ENCODE results near the gene UBA7. TPM values are rescaled to one million over a fixed set of nuclear protein-coding genes. Genes with fewer than 3 reads are reported as not detected.

The UBA7 gene
- polyA plus RNA-seq, 1 of the 3 experiments (the other 2 are of a cell fraction) = 22.6 TPM

DNA sequence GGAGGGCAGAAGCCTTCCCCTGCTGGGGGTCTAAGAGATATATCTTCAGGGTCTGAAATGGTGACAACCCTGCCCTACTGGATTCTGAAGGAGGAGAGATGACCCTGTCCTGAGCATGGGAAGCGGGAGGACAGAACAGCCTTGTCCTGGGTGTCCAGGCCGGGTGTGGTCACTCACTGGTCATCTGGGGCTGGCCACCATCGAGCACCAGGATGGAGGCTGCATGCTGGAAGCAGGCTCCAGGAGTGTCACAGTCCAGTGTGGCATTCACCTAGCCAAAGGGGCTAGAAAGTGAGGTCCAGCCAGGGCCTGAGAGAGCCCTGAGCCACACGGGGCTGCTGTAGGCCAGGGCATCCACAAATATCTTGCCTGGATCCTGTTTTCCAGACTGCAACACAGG lies 19.3 kb downstream of the UBA7 start:
- H3K4me1 ChIP-seq (ENCODE audit: control insufficient read depth in 1 of 2, insufficient read depth in 2 of 2, low read depth in 1 of 2, low read length in 1 of 2) = no peaks in the 10 kb centered on the region; a peak in 1 of 4 replicates
- no peak overlapping the region for H2AFZ ChIP-seq (ENCODE audit: low read depth)
- no peaks in the 10 kb centered on the region for H3F3A ChIP-seq (replicated peaks; ENCODE audit: insufficient read depth)
- no peaks in the 10 kb centered on the region for H3K36me3 ChIP-seq (replicated peaks in 1 of 2; ENCODE audit: control insufficient read depth in 1 of 2, insufficient read depth in 2 of 2, low read length in 1 of 2)
- CTCF ChIA-PET = no interaction called here
- no peaks in the 10 kb centered on the region for H3K79me2 ChIP-seq (ENCODE audit: insufficient read depth)
- no peak overlapping the region for H3K9ac ChIP-seq
- H3K27me3 ChIP-seq (ENCODE audit: insufficient read depth) = no peaks in the 10 kb centered on the region
- H3K27ac ChIP-seq (ENCODE audit: low read depth in 2 of 2, low read length in 1 of 2) = no peak overlapping the region
- no peak overlapping the region for H3K4me3 ChIP-seq (ENCODE audit: low read depth in 2 of 2, low read length in 1 of 2)
- peak; percentile 2 for DNase-seq
- no peaks in the 10 kb centered on the region for H3K9me3 ChIP-seq
- WGBS (ENCODE audit: low lambda C conversion rate) = 53% methylated on average over 3 of the region's 4 CpGs
- POLR2A ChIA-PET = no interaction called here
- H4K20me1 ChIP-seq (ENCODE audit: insufficient read depth) = no peaks in the 10 kb centered on the region
- no peak overlapping the region for H3K4me2 ChIP-seq
- TF ChIP-seq, protein P1, sequence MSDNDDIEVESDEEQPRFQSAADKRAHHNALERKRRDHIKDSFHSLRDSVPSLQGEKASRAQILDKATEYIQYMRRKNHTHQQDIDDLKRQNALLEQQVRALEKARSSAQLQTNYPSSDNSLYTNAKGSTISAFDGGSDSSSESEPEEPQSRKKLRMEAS (IDR thresholded peaks at IDR 0.05; ENCODE audit: low read depth) = no peak
- TF ChIP-seq, protein P2, sequence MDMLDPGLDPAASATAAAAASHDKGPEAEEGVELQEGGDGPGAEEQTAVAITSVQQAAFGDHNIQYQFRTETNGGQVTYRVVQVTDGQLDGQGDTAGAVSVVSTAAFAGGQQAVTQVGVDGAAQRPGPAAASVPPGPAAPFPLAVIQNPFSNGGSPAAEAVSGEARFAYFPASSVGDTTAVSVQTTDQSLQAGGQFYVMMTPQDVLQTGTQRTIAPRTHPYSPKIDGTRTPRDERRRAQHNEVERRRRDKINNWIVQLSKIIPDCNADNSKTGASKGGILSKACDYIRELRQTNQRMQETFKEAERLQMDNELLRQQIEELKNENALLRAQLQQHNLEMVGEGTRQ (IDR thresholded peaks at IDR 0.05; ENCODE audit: borderline replicate concordance, low read depth, low read length) = no peak
- TF ChIP-seq RXRA (IDR thresholded peaks at IDR 0.05; ENCODE audit: borderline replicate concordance, low read depth) = no peak
- no peak for TF ChIP-seq TEAD4 (IDR thresholded peaks at IDR 0.05; ENCODE audit: borderline replicate concordance, insufficient read depth)
- no peaks in the 10 kb centered on the region for H3K9me2 ChIP-seq

DNA sequence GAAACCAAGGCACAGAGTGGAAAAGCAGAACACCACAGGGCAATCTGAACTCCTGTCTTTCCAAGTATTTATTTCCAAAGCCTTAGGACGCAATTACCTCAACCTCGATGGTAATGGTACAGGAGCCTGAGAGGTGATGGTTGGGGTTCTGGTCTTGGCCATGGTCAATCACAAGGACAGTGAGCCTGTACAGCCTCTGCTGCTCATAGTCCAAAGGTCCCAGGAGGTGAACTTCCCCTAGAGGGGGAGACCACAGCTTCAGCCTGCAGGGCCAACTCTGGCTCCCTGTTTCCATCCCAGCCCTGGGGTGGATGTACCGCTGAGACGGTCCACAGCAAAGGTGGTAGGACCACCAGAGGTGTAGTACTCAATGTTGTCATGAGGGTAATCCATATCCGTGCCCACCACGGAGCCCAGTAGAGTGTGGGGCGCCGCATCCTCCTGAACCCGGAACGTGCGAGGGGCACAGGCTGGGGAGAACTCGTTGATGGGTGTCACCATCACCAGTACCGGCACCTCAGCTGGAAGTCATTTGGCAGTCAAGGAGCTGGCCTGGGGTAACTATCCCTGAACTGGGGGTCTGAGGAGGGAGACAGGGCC lies 20.2 kb downstream of the UBA7 start:
- Histone ChIP-seq H3K9me3 (no peaks in the 10 kb centered on the region), H4K20me1 (ENCODE audit: insufficient read depth) (no peaks in the 10 kb centered on the region), H3F3A (replicated peaks; ENCODE audit: insufficient read depth) (no peaks in the 10 kb centered on the region), H3K36me3 (replicated peaks in 1 of 2; ENCODE audit: control insufficient read depth in 1 of 2, insufficient read depth in 2 of 2, low read length in 1 of 2) (no peaks in the 10 kb centered on the region), H3K27me3 (ENCODE audit: insufficient read depth) (no peaks in the 10 kb centered on the region), H3K9ac (no peak overlapping the region), H2AFZ (ENCODE audit: low read depth) (no peak overlapping the region), H3K4me1 (ENCODE audit: control insufficient read depth in 1 of 2, insufficient read depth in 2 of 2, low read depth in 1 of 2, low read length in 1 of 2) (no peaks in the 10 kb centered on the region), H3K4me2 (no peak overlapping the region), H3K9me2 (no peaks in the 10 kb centered on the region), H3K4me3 (ENCODE audit: low read depth in 2 of 2, low read length in 1 of 2) (no peak overlapping the region), H3K27ac (ENCODE audit: low read depth in 2 of 2, low read length in 1 of 2) (no peak overlapping the region), H3K79me2 (ENCODE audit: insufficient read depth) (no peaks in the 10 kb centered on the region)
- ChIA-PET POLR2A (no interaction called here), CTCF (interaction anchor here (1.1 to 2.7 kb wide), 2 partner anchors 9 to 46 kb away, joined by 4 to 10 read pairs; partner anchors contain the start of gene INKA1)
- peak; percentile 3 for DNase-seq
- WGBS (ENCODE audit: low lambda C conversion rate) = 83% methylated on average over 10 of the region's 13 CpGs
- no peak for TF ChIP-seq GABPA (IDR thresholded peaks at IDR 0.05; ENCODE audit: low read depth)
- TF ChIP-seq RXRA (IDR thresholded peaks at IDR 0.05; ENCODE audit: borderline replicate concordance, low read depth) = no peak
- TF ChIP-seq CHD2 (IDR thresholded peaks at IDR 0.05; ENCODE audit: low read length, partially characterized antibody) = no peak
- no peak for TF ChIP-seq EP300 (IDR thresholded peaks at IDR 0.05; ENCODE audit: borderline replicate concordance in 1 of 2, low read depth in 1 of 2, low read length in 1 of 2)
- no peak for TF ChIP-seq SMC3 (IDR thresholded peaks at IDR 0.05; ENCODE audit: low read depth, low read length)
- TF ChIP-seq TEAD4 (IDR thresholded peaks at IDR 0.05; ENCODE audit: borderline replicate concordance, insufficient read depth) = no peak
- TF ChIP-seq NRF1 (IDR thresholded peaks at IDR 0.05; ENCODE audit: low read depth, low read length) = no peak
- TF ChIP-seq NFIC (IDR thresholded peaks at IDR 0.05; ENCODE audit: borderline replicate concordance) = no peak
- TF ChIP-seq, protein P1 (IDR thresholded peaks at IDR 0.05; ENCODE audit: low read depth) = no peak
- TF ChIP-seq MXI1 (IDR thresholded peaks at IDR 0.05; ENCODE audit: low read depth, low read length) = no peak

Measured in SK-N-SH (cell line).